ENCODE measurements around the gene ATP7B. TPM values are rescaled to one million over a fixed set of nuclear protein-coding genes. Genes with fewer than 3 reads are reported as not detected.

Gene ATP7B
- total RNA-seq, 1 donor from 2014 or later: 137 TPM

DNA sequence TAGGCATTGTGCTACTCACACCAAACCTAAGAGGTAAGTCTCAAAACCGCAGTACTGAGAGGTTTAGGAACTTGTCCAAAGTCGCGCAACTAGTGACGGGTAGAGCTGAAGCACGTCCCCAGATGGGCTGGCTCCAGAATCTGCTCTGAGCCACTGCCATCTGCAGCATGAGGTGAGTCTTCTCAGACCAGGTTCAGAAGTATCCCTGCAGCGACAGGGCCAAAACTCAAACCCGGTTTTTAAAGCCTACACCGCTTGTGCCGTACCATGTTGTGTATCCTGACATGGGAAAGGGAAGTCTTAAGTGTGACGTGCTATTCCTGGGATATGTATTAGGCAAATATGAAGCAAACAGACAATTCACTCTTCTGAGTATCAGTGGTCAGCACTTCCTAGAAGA, 45.1 kb downstream of the ATP7B start:
- no peak for TF ChIP-seq CTCF (IDR thresholded peaks at IDR 0.05; ENCODE audit: unreplicated experiment)
- Mint-ChIP-seq H3K27ac (no peak overlapping the region), H3K9me3 (no peaks in the 10 kb centered on the region), H3K36me3 (peaks cover 12% of the 10 kb centered on the region), H3K4me1 (peaks cover 3% of the 10 kb centered on the region), H3K27me3 (ENCODE audit: low read depth) (no peaks in the 10 kb centered on the region), H3K4me3 (no peak overlapping the region)
- DNase-seq (ENCODE audit: low spot score in 2 of 2, unreplicated experiment in 2 of 2): no peak

DNA sequence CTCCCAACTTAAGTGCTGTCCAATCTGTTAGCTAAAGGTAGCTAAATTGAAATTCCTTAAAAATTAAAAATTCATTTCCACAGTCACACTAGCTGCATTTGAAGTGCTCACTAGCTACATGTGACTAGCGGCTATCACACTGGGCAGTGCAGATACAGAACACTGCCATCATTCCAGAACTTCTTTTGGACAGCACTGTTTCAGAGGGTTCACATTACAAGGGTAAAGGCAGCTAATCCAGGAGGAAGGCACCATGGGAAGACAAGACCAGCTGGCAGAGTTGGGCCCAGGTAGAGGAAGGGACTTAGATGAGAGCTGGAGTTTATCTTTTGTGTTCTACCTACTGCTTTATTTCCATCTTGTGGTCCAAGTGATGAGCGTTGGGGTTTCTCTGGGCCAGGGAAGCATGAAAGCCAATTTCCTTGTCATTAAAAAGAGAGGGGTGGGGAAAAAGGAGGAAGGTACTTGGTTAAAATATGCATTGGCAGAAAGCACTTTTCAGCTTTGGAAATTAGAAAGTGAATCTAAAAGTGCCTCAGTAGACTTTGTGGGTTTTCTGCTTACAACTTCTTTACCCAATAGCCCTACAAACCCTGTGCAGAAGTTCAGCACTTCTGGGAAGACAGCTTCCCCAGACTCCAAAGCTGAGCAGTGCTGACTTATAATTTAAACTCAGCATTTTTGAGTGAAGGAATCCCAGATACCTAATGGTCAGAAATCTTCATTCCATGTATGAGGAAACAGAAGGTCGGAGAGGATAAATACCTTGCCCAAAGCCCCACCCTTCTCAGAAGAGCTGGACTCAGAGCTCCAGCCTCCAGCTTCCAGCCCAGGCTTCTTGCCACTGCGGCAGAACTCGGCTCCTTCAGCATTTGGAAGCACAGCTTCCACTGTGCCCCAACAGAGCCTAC, 49.5 kb downstream of the ATP7B start:
- H3K4me3 Mint-ChIP-seq: no peak overlapping the region
- H3K27ac Mint-ChIP-seq: peak overlapping the region; percentile 31
- H3K4me1 Mint-ChIP-seq: peaks cover 3% of the 10 kb centered on the region
- TF ChIP-seq CTCF (IDR thresholded peaks at IDR 0.05; ENCODE audit: unreplicated experiment): no peak
- DNase-seq (ENCODE audit: low spot score in 2 of 2, unreplicated experiment in 2 of 2): no peak
- H3K9me3 Mint-ChIP-seq: no peaks in the 10 kb centered on the region
- H3K36me3 Mint-ChIP-seq: peaks cover 14% of the 10 kb centered on the region
- no peaks in the 10 kb centered on the region for H3K27me3 Mint-ChIP-seq (ENCODE audit: low read depth)

DNA sequence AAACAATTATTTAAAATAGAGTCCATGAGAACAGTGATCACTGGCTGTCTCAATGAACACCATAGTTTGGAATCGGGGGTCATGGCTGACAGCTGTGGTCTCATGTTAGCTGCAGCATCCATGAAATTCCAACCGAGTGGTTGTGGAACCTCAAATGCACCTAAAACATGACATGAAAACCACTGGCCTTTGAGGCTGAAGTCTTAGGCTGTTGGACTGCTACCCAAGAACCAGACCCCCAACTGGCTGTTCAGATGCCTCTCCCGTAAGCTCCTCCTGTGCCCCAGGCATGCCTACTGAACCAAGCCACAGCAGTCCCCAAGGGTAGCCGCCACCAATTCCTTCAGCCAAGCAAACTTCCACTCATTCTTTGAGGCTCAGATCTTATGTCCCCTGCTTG, 50.5 kb downstream of the ATP7B start:
- no peaks in the 10 kb centered on the region for H3K9me3 Mint-ChIP-seq
- DNase-seq (ENCODE audit: low spot score in 2 of 2, unreplicated experiment in 2 of 2): no peak
- no peaks in the 10 kb centered on the region for H3K27me3 Mint-ChIP-seq (ENCODE audit: low read depth)
- H3K4me3 Mint-ChIP-seq: no peak overlapping the region
- peaks cover 9% of the 10 kb centered on the region for H3K36me3 Mint-ChIP-seq
- H3K27ac Mint-ChIP-seq: no peak overlapping the region
- no peak for TF ChIP-seq CTCF (IDR thresholded peaks at IDR 0.05; ENCODE audit: unreplicated experiment)
- peaks cover 3% of the 10 kb centered on the region for H3K4me1 Mint-ChIP-seq

- no peak for TF ChIP-seq CTCF (IDR thresholded peaks at IDR 0.05; ENCODE audit: unreplicated experiment)
- no peak for DNase-seq (ENCODE audit: low spot score in 2 of 2, unreplicated experiment in 2 of 2)
- Mint-ChIP-seq H3K4me1 (peaks cover 3% of the 10 kb centered on the region), H3K36me3 (peaks cover 12% of the 10 kb centered on the region), H3K27ac (no peak overlapping the region), H3K4me3 (no peak overlapping the region), H3K27me3 (ENCODE audit: low read depth) (no peaks in the 10 kb centered on the region), H3K9me3 (no peaks in the 10 kb centered on the region)
Measured at GRCh38 chr13:51959773-51960172, 51.5 kb downstream of the ATP7B start.

DNA sequence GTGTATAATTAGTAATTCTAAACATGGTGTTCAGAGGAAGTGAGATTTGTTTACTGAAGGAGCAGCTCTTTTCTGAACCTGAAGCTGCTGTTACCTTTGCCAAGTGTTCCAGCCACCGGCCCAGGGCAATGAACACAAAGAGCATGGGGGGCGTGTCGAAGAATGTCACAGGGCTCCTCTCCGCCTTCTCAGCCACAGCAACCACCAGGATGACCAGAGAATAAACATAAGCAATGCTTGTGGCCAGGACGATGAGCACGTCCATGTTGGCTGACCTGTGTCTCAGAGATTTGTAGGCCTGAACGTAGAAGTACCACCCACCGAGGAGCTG, 53.1 kb downstream of the ATP7B start:
- Mint-ChIP-seq H3K4me1 (peaks cover 3% of the 10 kb centered on the region), H3K9me3 (no peaks in the 10 kb centered on the region), H3K27me3 (ENCODE audit: low read depth) (no peaks in the 10 kb centered on the region), H3K4me3 (no peak overlapping the region), H3K27ac (no peak overlapping the region), H3K36me3 (peaks cover 20% of the 10 kb centered on the region)
- DNase-seq (ENCODE audit: low spot score in 2 of 2, unreplicated experiment in 2 of 2): no peak
- TF ChIP-seq CTCF (IDR thresholded peaks at IDR 0.05; ENCODE audit: unreplicated experiment): no peak
